Gastrocnemius medialis (tissue), 4 donors: ENCODE measurements around the gene ITCH. TPM values are rescaled to one million over a fixed set of nuclear protein-coding genes. Genes with fewer than 3 reads are reported as not detected.
"Not testable (repeated sequence)": the region's sequence is repeated elsewhere in the genome, so short reads cannot be mapped to it uniquely, and the experiment has no call there.

Experiments used
- ATAC-seq, 2 donors: fragments of 150-250 bp; one replicate each; pipeline ENCODE4 v1.9.1; 2016
- DNase-seq, 2 donors: peaks; one replicate each; pipeline ENCODE4 v3.0.0-alpha.2; 2019
- H3K27ac ChIP-seq, 4 donors: fragments of 200-600 bp; sonication (generic); 1 replicate in 1 of 4; 2 replicates in 3 of 4; pipeline ENCODE4 v1.5.1; 2016 to 2018; ENCODE audit warnings: mild to moderate bottlenecking in 2 of 4, moderate library complexity in 1 of 4
- H3K27me3 ChIP-seq, 3 donors: fragments of 200-600 bp; sonication (generic) in 2 of 3; 1 replicate in 1 of 3; 2 replicates in 2 of 3; pipeline versions ENCODE4 v1.5.1 to v1.6.0; 2016 to 2019; ENCODE audit warnings: mild to moderate bottlenecking in 1 of 3, moderate library complexity in 1 of 3
- H3K36me3 ChIP-seq, 2 donors: fragments of 200-600 bp; sonication (generic) in 1 of 2; one replicate each; pipeline ENCODE4 v1.5.1; 2017 to 2018
- H3K4me1 ChIP-seq, 2 donors: fragments of 200-600 bp; sonication (generic) in 1 of 2; one replicate each; pipeline ENCODE4 v1.5.1; 2016 to 2017; ENCODE audit warnings: mild to moderate bottlenecking in 2 of 2
- H3K4me3 ChIP-seq, 4 donors: fragments of 200-600 bp; sonication (generic) in 3 of 4; 1 replicate in 1 of 4; 2 replicates in 3 of 4; pipeline ENCODE4 v1.5.1; 2016 to 2019; ENCODE audit warnings: mild to moderate bottlenecking in 2 of 4
- H3K9me3 ChIP-seq, 3 donors: fragments of 200-600 bp; sonication (generic) in 2 of 3; 1 replicate in 1 of 3; 2 replicates in 2 of 3; pipeline ENCODE4 v1.5.1; 2016 to 2019
- POLR2A ChIP-seq, 2 donors: fragments of 450-650 bp; IDR thresholded peaks; one replicate each; pipeline ENCODE4 v1.6.1; 2017; ENCODE audit warnings: antibody characterized with exemption in 2 of 2, mild to moderate bottlenecking in 2 of 2, moderate library complexity in 2 of 2
- in situ Hi-C, 4 donors: fragments of 200-750 bp; cut with MboI; loops; one replicate each; pipeline versions ENCODE4 v1.15.0 to v1.8.0; 2017; ENCODE audit warnings: low sequenced_read_pairs in 4 of 4
- intact Hi-C: fragments of 100-400 bp; cut with DNase I; formaldehyde crosslinking; loops from one replicate; pipeline ENCODE4 v1.15.1; 2023; ENCODE audit warnings: low total_unique reads
- total RNA-seq, 4 donors: library from RNA; depleted of rRNA; stranded (reverse); fragments of >200 nt; gene quantifications; one replicate each; pipeline versions ENCODE4 v1.1.0 to v1.2.3, GENCODE V29; 2016
- TF ChIP-seq, protein P1 (sequence below), 5 experiments: fragments of 450-650 bp in 3 of 5; fragments of 200-600 bp in 2 of 5; sonication (generic) in 2 of 5; IDR thresholded peaks in 4 of 5; conservative IDR thresholded peaks in 1 of 5; 1 replicate in 4 of 5; 2 replicates in 1 of 5; pipeline ENCODE4 v1.5.1; 2016 to 2019; ENCODE audit warnings: antibody characterized with exemption in 5 of 5, mild to moderate bottlenecking in 3 of 5, moderate library complexity in 3 of 5

ITCH gene
- total RNA-seq, 4 donors from 2014 or later = 32.9 to 55.2 (median 52.0) TPM

DNA sequence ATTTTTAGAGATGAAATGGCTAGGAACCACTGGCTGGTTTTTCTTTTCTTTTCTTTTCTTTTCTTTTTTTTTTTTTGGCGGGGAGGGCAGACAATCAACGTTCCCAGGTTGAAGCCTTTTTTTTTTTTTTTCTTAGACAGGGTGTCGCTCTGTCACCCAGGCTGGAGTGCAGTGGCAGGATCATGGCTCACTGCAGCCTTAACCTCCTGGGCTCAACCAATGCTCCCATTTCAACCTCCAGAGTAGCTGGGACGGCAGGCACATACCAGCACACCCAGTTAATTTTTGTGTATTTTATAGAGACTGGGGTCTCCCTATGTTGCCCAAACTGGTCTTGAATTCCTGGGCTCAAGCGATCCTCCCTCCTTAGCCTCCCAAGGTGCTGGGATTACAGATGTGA, 18.8 kb upstream of the ITCH start:
- in situ Hi-C loops = no loop called here
- Histone ChIP-seq H3K9me3 (no peaks in the 10 kb centered on the region), H3K27ac (no peak overlapping the region), H3K36me3 (no peaks in the 10 kb centered on the region), H3K4me3 (no peak overlapping the region), H3K27me3 (no peaks in the 10 kb centered on the region), H3K4me1 (no peaks in the 10 kb centered on the region)
- ATAC-seq (no peak), DNase-seq (no peak)
- intact Hi-C loops = no loop called here
- TF ChIP-seq POLR2A (IDR thresholded peaks at IDR 0.05) = no peak
- TF ChIP-seq, protein P1, sequence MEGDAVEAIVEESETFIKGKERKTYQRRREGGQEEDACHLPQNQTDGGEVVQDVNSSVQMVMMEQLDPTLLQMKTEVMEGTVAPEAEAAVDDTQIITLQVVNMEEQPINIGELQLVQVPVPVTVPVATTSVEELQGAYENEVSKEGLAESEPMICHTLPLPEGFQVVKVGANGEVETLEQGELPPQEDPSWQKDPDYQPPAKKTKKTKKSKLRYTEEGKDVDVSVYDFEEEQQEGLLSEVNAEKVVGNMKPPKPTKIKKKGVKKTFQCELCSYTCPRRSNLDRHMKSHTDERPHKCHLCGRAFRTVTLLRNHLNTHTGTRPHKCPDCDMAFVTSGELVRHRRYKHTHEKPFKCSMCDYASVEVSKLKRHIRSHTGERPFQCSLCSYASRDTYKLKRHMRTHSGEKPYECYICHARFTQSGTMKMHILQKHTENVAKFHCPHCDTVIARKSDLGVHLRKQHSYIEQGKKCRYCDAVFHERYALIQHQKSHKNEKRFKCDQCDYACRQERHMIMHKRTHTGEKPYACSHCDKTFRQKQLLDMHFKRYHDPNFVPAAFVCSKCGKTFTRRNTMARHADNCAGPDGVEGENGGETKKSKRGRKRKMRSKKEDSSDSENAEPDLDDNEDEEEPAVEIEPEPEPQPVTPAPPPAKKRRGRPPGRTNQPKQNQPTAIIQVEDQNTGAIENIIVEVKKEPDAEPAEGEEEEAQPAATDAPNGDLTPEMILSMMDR (IDR thresholded peaks at IDR 0.05 in 4 of 5, conservative IDR thresholded peaks at IDR 0.05 in 1 of 5) = no peak

DNA sequence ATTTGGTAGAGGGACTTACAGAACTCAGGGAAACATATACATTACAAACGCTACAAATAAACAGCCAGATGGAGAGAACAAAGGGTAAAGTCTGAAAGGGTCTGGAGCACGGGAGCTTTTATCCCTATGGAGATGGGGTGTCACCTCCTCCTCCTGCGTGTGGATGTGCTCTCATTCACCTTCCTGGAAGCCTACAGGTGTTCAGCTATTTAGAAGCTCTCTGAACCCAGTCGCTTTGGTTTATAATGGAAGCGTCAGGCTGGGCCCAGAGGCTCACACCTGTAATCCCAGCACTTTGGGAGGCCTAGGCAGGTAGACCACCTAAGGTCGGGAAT, 17.7 kb upstream of the ITCH start:
- Histone ChIP-seq H3K9me3 (no peaks in the 10 kb centered on the region), H3K4me3 (no peak overlapping the region), H3K4me1 (no peaks in the 10 kb centered on the region), H3K27ac (no peak overlapping the region), H3K36me3 (no peaks in the 10 kb centered on the region), H3K27me3 (no peaks in the 10 kb centered on the region)
- in situ Hi-C loops = no loop called here
- intact Hi-C loops = no loop called here
- ATAC-seq (no peak), DNase-seq (no peak)
- TF ChIP-seq, protein P1 (IDR thresholded peaks at IDR 0.05 in 4 of 5, conservative IDR thresholded peaks at IDR 0.05 in 1 of 5) = no peak
- TF ChIP-seq POLR2A (IDR thresholded peaks at IDR 0.05) = no peak

DNA sequence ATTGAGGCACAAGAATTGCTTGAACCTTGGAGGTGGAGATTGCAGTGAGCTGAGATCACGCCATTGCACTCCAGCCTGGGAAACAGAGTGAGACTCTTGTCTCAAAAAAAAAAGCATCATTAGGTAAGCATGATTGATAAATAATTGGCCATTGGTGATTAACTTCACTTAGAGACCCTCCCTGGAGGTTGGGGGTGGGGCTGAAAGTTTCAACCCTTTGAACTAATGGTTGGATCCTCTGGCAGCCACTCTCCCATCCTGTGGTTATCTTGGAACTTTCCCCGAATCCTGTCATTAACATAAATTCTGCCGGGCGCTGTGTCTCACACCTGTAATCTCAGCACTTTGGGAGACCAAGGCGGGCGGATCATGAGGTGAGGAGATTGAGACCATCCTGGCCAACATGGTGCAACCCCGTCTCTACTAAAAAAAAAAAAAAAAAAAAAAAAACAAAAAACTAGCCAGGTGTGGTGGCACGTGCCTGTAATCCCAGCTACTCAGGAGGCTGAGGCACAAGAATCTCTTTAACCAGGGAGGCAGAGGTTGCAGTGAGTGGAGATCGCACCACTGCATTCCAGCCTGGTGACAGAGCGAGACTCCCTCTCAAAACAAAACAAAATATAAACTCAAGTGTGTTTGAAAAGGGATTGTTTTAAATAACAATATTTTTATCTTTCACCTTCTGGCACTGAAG, 17.1 kb upstream of the ITCH start:
- H3K36me3 ChIP-seq, H3K9me3 ChIP-seq, in situ Hi-C loops, H3K27me3 ChIP-seq, ATAC-seq, H3K27ac ChIP-seq, H3K4me1 ChIP-seq, DNase-seq, intact Hi-C loops, H3K4me3 ChIP-seq: not testable (repeated sequence)

DNA sequence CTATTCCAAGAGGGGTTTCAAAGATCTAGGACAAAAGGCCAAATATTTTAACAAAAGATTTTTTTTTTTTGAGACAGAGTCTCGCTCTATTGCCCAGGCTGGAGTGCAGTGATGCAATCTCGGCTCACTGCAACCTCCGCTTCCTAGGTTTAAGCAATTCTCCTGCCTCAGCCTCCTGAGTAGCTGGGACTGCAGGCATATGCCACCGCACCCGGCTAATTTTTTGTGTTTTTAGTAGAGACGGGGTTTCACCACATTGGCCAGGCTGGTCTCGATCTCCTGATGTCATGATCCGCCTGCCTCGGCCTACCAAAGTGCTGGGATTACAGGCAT, 16.6 kb upstream of the ITCH start:
- H3K36me3 ChIP-seq, DNase-seq, in situ Hi-C loops, H3K4me3 ChIP-seq, H3K9me3 ChIP-seq, intact Hi-C loops, H3K27ac ChIP-seq, ATAC-seq, H3K27me3 ChIP-seq, H3K4me1 ChIP-seq: not testable (repeated sequence)

DNA sequence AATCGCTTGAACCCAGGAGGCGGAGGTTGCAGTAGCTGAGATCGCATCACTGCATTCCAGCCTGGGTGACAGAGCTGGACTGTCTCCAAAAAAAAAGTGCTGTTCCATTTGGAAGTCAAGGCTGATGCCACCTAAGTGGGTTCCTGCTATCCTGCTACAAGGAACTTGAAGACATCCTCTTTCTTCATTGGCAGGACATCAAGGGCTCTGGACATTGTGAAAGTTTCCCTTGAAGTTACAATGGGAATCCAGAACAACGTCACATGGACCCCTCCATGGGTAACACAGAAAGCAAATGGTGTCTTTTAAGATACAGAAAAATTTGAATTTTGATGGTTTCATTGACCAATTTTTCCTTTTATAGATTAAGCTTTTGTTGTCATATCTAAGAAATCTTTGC, 15.5 kb upstream of the ITCH start:
- in situ Hi-C loops = no loop called here
- ATAC-seq = no peak
- no peak for TF ChIP-seq POLR2A (IDR thresholded peaks at IDR 0.05)
- TF ChIP-seq, protein P1 (IDR thresholded peaks at IDR 0.05 in 4 of 5, conservative IDR thresholded peaks at IDR 0.05 in 1 of 5) = no peak
- no peak overlapping the region for H3K27ac ChIP-seq
- H3K4me1 ChIP-seq = no peaks in the 10 kb centered on the region
- H3K27me3 ChIP-seq = no peaks in the 10 kb centered on the region
- H3K36me3 ChIP-seq = no peaks in the 10 kb centered on the region
- no peaks in the 10 kb centered on the region for H3K9me3 ChIP-seq
- no peak for DNase-seq
- H3K4me3 ChIP-seq = no peak overlapping the region
- intact Hi-C loops = no loop called here

DNA sequence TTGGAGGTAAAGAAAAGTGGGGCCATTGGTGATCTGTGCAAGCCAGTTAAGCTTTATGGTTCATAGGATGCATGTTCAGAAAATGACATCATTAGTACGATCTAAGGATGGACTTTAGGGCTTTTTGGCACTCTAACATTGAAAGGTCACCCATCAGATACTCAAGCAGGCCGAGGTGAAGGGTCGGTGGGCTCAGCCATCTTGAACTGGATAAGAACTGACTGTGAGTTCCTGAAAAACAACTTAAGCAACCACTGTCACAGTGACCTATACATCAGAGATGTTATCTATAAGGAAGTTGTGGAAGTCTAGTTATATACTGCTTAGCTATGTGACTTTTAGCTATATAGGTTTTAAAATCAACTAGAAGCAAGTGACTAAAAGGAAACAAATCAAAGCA, 13.0 kb upstream of the ITCH start:
- DNase-seq (no peak), ATAC-seq (no peak)
- H3K9me3 ChIP-seq = no peaks in the 10 kb centered on the region
- TF ChIP-seq, protein P1 (IDR thresholded peaks at IDR 0.05 in 4 of 5, conservative IDR thresholded peaks at IDR 0.05 in 1 of 5) = no peak
- TF ChIP-seq POLR2A (IDR thresholded peaks at IDR 0.05) = no peak
- H3K27me3 ChIP-seq = no peaks in the 10 kb centered on the region
- no peaks in the 10 kb centered on the region for H3K4me1 ChIP-seq
- no peaks in the 10 kb centered on the region for H3K36me3 ChIP-seq
- no peak overlapping the region for H3K4me3 ChIP-seq
- intact Hi-C loops = no loop called here
- in situ Hi-C loops = no loop called here
- H3K27ac ChIP-seq = no peak overlapping the region

DNA sequence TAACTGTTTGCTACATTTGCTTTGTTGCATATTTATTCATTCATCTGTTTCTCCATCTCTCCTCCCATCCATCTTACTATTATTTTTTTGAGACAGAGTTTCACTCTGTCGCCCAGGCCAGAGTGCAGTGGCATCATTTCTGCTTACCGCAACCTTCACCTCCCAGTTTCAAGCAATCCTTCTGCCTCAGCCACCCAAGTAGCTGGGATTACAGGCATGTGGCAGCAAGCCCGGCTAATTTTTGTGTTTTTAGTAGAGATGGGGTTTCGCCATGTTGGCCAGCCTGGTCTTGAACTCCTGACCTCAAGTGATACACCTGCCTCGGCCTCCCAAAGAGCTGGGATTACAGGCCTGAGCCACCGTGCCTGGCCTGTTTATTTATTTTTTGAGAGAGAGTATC, 9.6 kb upstream of the ITCH start:
- H3K27me3 ChIP-seq, H3K4me3 ChIP-seq, H3K27ac ChIP-seq, H3K9me3 ChIP-seq, DNase-seq, intact Hi-C loops, in situ Hi-C loops, H3K36me3 ChIP-seq, H3K4me1 ChIP-seq, ATAC-seq: not testable (repeated sequence)
